Smooth muscle cell of the brain vasculature (primary cell): Measurements from ENCODE around the gene BUB1B.

ENCODE experiments used
- DNase-seq: peaks from one replicate; pipeline ENCODE4 v3.0.0-alpha.2; 2012; ENCODE audit warnings: low read depth, low spot score

The BUB1B gene

DNA sequence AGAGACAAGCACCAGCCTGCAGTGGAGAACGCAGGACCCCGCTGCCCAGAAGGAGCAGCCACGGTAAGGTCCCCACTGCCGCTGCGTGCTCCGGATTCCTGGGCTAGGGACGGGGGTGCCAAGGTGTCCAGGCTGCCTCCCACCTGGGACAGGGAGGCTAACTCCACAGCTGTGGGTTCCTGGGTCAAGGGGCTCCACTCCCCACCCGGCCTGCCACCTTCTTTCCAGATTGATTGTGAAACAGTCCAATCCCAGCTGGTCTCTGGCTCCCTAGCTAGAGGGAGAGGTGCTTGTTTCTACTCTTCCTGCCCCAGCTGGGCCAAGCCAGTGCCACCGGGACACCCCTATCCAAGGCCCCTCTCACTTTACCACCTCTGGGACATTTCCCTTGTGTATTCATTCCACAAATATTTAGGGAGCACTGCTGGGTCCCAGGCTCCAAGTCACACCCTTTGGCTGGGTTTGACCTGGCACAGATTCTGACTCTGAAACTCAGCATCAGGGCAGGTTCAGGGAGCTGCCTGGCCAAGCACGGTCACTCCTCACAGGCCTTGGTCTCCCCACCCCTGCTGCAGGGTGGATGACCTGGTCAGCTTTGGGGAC is 79.9 kb downstream of the BUB1B start:
- DNase-seq, result no peak

DNA sequence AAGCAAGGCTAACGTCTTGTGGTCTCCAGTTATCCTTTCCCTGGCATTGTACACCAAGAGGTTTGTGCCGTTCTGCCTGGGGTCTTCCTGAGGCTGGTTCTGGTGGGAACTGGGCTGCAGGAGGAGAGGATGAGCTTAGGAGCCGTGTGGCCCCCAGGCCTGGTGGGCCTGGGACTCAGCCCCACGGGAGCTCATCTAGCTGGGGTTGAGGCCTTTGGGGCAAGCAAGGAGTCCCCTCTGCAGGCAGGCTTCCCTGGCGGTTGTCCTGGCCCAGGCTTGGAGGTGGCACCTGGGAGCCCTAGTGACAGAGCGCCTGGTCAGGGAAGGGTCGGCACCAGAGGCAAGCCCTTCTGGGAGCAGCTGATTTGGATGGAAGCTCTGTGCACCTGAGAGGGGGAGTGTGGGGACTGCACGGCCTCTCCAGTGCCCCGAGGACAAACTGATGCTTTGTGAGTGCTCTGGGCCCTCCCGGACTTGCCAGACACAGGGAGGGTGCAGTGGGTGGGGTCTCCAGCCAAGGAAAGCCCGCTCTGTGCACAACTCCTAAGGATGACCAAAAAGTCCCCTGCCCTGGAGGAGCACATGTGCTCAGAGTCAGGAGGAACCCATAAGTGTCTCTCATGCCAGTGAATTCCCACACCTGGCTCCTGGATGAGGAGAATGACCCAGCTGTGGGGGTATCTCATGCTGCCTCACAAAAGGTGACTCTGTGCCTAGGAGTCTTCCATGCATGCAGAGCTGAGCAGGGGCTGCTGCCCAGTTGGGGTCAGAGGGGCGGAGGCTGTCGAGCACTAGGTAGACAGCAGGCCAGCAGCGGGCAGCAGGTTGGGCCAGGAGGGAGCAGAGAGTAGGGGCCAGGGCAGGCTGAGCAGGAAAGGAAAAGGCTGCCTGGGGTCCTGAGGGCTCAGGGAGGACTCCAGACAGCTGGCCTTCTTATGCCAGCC is 80.7 kb downstream of the BUB1B start:
- DNase-seq, result no peak

- no peak for DNase-seq
Measured at GRCh38 chr15:40242213-40242599, 81.3 kb downstream of the BUB1B start.

GRCh38 chr15:40242601-40243000 is 81.7 kb downstream of the BUB1B start:
- DNase-seq, result no peak

DNA sequence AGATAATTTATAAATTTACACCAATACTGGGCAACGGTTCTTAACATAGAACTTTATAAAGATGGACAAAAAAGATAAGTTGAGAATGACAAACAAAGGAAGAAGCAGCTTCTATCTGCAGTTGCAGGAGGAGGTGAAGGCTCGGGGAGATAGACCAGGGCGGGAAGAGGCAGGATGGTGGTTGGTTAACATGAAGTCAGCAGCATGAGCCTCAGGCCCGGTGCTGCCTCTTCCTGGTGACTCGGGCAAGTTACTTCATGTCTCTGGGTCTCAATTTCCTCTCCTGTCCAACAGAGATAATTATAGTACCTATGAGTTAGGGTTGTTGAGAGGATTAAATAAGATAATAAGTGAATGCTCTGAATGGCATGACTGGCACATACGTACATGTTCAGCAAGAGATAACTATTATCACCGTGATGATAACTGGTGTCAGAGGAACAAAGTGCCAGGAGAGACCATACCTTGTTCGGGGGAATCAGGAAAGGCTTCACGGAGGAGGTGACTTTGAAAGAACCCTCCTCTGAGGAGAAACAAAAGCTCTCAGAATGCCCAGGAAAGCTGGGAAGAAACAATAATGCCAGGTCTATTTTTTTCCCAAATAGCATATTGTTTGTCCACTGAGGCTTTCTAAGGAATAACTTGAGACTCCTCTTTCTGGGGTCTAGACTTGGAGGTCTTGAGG is 82.4 kb downstream of the BUB1B start:
- no peak for DNase-seq

DNA sequence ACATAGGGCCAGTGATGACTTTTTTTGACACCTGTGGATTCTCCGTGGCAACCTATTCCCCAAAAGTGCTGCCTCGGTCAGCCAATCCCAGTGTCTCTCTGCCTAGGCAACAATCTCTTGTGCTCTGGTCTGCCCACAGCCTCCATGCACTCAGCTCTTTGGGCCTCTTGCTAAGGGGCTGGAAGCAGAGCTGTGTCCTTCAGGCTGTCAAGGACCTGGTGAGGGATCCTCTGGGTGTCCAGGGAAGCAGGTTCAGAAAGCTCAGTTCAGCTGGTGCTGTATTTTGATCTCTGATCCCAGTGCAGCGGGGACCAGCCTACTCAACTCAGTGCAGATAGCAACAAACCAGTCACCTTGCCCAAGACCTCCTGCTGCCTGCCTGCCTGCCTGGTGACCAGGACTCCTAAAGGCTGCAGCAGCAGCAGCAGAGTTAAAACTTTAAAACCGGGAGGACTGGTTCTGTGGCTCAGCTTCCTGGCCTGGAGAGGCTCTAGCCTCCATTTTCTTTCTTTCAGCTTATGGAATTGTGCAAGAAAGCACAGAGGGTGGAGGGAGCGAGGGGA is 84.2 kb downstream of the BUB1B start:
- no peak for DNase-seq

DNA sequence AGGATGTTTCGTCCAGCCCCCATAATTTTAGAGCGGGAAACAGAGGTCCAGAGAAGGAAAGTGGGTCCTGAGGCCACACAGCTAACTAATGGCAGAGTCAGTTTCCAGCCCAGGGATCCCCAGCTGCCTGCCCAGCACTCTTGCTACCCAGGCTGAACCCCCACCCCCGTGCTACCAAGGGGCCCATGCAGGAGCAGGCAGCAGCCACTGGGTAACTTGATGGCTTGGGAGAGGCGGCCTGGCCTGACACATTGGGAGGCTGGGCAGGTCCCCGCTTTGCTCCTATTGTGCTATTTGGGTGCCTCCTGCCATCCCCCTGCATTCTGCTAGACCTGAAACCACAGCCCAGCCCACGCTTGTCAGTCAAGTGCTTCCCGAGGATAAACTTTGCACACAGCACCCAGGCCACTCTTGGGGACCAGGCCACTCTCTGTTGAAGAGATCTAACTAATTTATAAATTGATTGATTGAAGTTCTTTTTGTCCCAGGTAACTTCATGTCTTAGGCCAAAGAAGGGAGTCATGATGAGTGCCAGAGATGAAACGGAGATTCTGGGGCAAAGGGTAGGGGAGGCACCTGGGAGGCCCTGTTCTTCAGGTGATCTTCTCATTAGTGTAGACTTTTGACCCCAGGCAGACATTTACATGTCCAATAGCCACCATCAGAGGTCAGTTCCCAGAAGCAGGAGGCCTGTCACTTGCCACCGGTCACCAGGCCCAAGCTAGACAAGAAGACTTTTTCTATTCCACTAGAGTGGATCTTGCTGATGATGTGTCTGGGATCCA is 85.0 kb downstream of the BUB1B start:
- no peak for DNase-seq

GRCh38 chr15:40246496-40247280 is 85.8 kb downstream of the BUB1B start:
- no peak for DNase-seq

- no peak for DNase-seq
Measured at GRCh38 chr15:40247406-40247971, 86.6 kb downstream of the BUB1B start.

GRCh38 chr15:40248006-40248783 is 87.3 kb downstream of the BUB1B start:
- DNase-seq, result no peak

GRCh38 chr15:40249477-40250303 is 88.8 kb downstream of the BUB1B start:
- DNase-seq, result no peak

- DNase-seq, result no peak
Measured at GRCh38 chr15:40250304-40250656, 89.4 kb downstream of the BUB1B start.

DNA sequence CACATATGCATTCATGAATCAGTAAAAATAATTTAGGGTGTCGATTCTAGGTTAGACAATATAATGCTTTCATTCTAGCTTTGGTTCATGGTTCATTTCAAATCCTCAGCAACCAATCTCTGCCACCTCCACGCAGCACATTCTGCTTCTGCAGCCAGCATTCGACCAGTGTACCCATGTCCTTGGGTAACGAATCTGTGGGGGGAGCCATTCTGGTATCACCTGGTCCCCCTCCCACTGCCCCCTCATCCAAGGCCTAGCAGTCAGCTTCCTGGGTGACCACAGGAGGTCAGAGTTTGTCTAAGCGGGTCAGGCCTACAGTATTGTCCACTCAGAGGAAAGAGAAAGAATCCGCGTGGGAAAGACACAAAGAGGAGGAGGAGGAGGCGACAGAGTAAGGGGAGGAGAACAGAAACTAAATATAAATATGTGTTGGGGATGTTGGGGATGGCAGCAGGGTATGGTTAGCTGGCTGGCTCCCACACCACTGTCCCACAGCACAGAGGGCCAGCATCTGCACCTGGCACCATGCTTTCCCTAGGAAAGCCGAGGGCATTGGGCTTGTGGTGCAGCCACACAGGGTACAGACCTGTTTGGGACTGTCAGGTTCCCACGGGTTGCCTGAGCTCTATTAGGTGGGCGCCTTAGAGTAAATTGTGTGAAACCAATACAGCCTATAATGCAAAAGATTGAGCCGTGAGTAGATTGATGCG is 90.1 kb downstream of the BUB1B start:
- DNase-seq, result no peak

GRCh38 chr15:40251486-40252140 is 90.7 kb downstream of the BUB1B start:
- DNase-seq, result no peak

DNA sequence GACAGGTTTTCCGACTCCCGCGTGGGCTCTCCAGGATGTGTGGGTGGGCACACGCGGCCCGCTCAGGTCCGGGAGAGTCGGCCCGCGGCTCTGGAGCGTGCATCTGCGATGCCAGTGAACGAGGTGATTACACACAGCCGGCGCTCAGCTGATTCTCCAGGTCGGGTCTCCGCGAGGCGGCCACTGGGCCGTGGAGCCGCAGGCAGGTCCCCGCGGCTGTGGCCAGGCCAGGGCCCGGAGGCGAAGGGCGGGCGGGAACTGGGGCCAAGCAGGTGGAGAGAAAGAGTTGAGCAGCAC is 91.2 kb downstream of the BUB1B start:
- DNase-seq, result no peak

- DNase-seq, result no peak
Measured at GRCh38 chr15:40252438-40253166, 91.7 kb downstream of the BUB1B start.

DNA sequence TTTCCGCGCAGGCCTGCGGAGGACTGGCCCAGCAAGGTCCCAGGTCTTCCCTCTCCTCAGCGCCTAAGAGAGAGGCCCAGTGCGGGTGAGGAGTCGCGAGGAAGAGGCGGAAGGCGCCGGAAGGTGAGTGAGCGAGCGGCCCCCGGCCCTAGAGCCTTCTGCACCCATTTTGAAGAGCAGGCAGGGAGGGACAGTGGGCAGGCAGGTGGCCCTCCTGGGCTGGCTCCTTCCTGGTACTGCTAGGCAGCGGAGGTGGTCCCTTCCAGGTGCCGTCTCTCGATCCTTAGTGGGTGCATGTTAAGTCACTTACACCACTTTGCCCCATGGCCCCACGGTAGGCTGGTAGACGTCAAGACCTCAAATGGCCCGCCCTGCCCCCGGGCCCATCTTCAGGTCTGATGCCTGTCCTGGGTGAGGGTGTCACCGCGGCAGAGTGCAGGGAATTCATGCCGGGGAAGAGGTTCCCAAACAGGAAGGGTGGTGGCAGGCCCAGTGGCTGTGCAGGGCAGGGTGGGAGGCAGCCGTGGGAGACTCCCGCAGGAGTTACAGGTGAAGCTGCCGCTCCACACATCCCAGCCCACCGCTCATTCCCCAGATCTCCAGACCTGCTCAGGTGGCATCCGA is 92.4 kb downstream of the BUB1B start:
- no peak for DNase-seq
